Stimulated activated CD8-positive, alpha-beta memory T cell treated with anti-CD3 and anti-CD28 coated beads, Interleukin-15, amount 100 ng/mL, for 48 hours (primary cell): ENCODE measurements around the gene ZNF438.
A peak's percentile ranks its signal among the peaks of the same experiment; 100 is the strongest.
"Not testable (repeated sequence)": the region's sequence is repeated elsewhere in the genome, so short reads cannot be mapped to it uniquely, and the experiment has no call there.

ENCODE experiments used
- DNase-seq, 2 donors: peaks; one replicate each; pipeline ENCODE4 v3.0.0-alpha.2; 2020; ENCODE audit warnings: low read depth in 2 of 2

ZNF438 gene

DNA sequence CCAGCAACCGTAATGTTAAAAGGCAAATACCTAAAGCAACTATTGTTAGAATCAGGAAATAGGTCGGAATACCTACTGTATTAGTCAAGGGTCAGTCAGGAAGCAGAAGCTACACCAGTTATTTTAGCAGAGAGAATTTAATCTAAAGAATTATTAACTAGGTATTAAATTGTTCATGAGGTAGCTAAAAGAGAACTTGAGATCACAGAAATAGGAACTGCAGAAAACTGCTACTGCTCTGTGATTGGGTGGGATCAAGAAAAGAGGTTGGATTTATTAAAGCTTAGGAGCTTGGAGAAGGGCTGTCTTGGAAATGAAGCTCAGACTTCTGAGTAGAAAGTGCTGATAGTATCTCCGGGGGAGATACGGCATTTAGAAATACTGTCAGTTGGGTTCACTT, 20.0 kb upstream of the ZNF438 start:
- no peak for DNase-seq

DNA sequence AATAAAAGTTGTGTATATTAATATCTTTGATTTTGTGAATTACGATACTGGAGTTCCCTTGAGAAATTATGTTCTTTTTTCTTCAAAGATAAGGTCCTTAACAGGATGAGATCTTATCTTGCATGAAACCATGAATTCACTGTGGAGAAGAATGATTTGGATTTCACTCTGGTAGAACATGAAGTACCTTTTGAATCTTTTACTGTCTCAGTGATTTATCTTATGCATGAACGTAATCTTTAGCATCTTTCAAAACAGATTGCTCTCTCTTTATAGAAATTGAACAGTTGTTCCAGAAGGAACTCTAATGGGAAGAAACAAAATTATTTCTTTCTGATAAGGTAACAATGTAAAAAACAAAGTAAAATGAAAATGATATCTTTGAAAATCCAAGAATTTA, 11.0 kb upstream of the ZNF438 start:
- no peak for DNase-seq

DNA sequence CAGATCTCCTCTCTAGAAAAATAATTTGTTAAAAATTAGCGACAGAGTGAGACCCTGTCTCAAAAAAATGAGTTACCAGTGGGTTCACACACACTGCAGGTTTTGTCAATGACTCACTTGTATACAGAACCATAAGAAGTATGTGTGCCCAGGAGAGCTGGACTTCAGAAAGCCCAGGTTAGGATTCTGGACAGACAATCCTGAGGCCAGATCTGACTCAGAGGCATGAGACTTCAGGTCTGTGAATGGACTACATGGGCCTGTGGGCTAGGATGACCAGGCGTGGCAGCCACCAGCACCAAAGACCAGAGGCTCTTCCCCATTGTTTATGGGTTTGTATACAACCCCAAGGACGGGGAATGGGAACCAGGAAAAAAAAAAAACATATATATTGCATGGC, 9.3 kb upstream of the ZNF438 start:
- no peak for DNase-seq

DNA sequence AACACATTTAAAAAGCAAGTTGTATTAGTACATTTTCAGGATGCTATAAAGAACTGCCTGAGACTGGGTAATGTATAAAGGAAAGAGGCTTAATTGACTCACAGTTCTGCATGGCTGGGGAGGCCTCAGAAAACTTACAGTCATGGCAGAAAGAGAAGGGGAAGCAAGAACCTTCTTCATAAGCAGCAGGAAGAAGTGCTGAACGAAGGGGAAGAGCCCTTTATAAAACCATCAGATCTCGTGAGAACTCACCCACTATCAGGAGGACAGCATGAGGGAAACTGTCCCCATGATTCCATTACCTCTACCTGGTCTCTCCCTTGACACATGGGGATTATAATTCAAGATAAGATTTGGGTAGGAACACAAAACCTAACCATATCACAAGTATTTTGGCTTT, 7.3 kb upstream of the ZNF438 start:
- DNase-seq: not testable (repeated sequence)

DNA sequence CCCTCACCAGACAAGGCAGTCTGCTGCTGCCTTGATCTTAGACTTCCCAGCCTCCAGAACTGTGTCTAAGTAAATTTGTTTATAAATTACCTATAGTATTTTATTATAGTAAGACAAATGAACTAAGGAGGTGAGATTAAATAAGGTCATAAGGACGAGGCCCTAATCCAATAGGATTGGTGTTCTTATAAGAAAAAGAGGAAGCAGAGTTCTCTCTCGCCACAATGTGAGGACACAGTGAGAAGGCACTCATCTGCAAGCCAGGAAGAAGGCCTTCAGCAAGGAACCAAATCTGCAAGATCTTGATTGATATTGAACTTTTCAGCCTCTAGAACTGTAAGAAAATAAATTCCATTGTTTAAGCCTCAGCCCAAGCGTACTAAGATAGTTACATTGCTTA, 6.1 kb upstream of the ZNF438 start:
- no peak for DNase-seq

- DNase-seq: no peak
These were observed 4.5 kb upstream of the ZNF438 start for GRCh38 chr10:31036209-31036608.

DNA sequence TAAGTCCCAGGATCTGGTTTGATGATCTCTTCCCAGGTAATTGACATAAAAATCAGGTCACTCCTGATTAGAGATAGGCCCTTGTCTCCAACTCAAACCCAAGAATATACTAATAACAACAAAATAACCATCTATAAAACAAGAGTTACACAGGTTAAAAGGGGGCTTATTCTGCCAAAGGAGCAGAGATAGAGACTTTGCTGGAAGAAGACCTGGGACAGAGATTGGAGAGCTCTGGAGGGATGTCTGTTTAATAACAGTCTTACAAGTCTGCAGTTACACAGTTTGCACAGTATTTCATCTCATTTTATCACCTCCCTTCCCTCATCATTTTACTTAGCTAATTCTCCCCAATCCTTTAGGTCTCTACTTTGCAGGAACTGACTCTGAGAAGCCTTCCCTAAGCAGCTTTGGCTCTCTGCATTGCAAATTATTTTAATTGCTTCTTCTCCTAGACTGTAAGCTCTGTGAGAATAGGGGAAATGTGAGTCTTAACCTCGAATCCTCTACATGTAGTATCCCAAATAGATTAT, 3.7 kb upstream of the ZNF438 start:
- no peak for DNase-seq

GRCh38 chr10:31034098-31034909, 2.6 kb upstream of the ZNF438 start:
- no peak for DNase-seq

DNA sequence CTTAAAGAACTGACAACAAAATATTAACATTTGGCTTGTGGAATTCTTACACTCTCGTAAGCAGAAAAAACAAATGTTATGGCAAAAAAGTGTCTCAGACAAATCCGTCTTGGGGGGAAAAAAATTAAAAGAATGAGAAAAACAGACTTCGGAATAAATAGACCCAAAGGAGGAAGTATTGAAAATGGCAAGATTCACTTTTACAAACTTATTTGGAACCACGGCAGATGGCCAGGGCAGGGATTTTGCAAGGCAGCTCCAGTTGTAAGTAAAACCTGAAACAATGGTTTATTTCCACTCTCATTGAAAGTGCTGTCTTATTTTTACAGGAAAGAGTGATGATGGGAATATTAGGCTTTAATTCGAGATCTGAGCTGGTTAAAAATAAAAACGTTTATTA, 1.5 kb upstream of the ZNF438 start:
- no peak for DNase-seq

GRCh38 chr10:31032258-31033132, 830 bp upstream of the ZNF438 start:
- DNase-seq: peak; percentile 83 to 87

GRCh38 chr10:31031205-31031557, 484 bp downstream of the ZNF438 start:
- DNase-seq: no peak

DNA sequence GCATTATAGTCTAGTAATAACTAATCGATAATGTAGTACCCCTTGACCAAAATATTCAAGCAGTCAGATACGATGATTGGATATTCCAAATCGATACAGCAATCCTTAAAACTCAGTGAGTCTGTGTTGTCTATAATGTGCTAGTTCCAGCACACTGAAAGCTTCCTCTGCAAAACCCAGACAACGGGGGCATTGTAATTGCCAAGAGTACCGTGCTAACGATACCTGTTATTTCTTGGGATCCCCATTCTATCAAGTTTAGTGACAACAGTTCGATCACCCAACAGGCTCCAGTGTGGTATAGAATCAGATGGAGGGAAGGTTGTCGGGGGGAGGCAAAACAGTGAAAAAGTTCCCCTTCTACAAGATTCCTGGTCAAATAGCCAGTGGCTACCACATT, 865 bp downstream of the ZNF438 start:
- no peak for DNase-seq

- no peak for DNase-seq
These were observed 1.4 kb downstream of the ZNF438 start for GRCh38 chr10:31030260-31030659.

GRCh38 chr10:31028081-31028480, 3.6 kb downstream of the ZNF438 start:
- no peak for DNase-seq

- DNase-seq: not testable (repeated sequence)
These were observed 5.4 kb downstream of the ZNF438 start for GRCh38 chr10:31026279-31026678.

DNA sequence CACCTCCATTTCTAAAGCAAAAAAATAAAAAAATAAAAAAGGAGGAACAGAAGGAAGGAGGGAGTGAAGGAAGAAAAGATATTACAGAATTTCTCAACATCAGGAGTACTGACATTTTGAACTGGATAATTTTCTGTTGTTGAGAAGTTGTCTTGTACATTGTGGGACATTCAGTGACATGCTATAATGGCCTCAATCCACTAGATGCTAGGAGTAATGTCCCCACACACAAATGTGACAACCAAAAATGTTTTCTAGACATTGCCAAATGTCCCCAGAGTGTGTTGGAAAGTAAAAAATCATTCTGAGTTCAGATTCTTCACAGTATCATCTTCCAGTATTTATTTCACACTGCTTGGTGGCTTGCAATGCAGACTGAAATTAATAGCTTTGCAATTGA, 6.5 kb downstream of the ZNF438 start:
- no peak for DNase-seq

GRCh38 chr10:31023558-31023957, 8.1 kb downstream of the ZNF438 start:
- no peak for DNase-seq

DNA sequence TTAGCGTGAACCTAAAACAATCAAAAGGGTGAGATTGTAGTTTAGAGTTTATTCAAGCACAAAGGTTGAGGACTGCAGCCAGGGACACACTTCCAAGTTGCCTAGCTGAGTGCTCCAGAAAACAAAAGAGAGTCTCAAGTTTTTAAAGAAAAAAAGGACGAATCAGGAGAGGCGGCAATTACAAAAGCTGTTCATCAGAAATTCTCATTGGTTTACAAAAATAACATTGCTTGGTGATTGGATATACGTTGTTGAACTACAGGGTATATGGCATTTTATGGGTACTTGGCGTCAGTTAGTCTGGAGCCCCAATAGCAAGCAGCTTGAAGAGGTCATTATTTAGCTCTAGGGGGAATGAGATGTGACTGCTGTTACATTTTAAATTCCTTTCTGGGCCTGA, 11.5 kb downstream of the ZNF438 start:
- DNase-seq: no peak

DNA sequence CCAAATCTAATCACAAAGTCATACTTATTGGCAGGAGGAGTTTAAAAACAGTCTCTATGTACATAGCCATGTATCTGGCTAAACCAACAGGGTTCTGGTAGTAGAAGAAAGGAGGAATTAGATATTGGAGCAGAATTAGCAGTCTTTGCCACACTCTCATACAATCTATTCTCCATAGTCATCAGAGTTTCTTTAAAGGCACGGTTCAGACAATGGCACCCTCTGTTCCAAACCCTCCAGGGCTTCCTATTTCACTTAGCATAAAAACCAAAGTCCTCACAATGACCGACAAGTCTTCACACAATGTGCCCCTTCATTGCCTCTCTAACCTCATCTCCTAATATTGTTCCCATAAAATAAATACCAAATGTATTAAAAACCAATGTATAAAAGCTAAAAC, 12.7 kb downstream of the ZNF438 start:
- no peak for DNase-seq

DNA sequence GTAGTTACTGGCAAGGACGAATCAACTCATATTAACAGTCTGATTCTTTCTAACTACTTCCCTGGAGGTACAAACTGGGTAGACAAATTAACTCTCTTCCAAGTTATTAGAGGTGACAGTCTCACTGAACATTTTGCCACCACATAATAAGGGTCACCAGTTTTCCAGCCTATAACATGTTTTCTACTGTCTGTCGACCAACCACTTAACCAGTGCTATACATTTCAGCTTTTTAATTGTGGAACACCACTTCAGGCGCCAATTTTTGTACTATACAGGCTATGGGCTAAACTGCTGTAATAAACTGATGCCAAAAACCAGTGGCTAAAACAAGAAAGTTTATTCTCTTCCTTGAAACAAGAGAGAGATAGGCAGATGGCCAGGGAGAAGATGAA, 13.3 kb downstream of the ZNF438 start:
- DNase-seq: no peak

DNA sequence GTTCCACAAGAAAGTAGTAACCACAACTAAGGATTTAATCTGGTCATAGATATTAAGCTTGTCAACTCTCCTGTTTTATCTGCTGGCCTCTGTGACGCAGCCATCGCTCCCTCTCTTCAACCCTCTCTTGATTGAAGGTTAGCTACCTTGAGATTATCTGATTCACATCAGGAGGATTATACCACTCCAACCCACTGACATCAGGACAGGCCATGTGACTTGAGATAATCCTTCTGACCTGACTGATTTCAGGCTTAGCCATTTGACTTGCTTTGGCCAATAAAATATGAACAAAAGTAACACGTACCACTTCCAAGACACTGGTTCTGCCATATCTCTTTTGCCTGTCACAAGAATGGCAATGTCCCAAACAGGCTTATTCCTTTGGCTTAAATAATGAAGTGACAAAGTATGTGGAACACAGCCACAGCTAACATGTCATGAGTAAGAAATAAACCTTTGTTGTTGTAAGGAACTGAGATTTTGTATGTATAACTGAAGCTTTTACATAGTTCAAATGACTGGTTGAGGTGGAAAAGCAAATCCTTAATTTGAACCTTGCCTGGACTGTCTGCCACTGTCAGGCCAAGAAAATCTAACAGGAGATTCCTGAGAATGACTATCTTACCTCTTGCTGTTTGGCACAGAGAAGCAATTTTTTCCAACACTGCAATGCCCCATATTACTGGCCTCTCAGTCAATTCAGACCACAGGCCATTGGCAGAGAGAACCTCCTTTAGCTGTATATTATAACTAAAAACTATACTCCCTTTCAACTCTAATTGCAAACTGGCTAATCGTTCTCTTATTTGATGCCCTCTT, 13.9 kb downstream of the ZNF438 start:
- no peak for DNase-seq
